ENCODE measurements around the gene VEGFD. TPM values are rescaled to one million over a fixed set of nuclear protein-coding genes. Genes with fewer than 3 reads are reported as not detected.

VEGFD gene
- total and polyA plus RNA-seq, 2 of the 4 experiments (the other 2 are of a cell fraction) = 0.18 to 0.19 TPM

DNA sequence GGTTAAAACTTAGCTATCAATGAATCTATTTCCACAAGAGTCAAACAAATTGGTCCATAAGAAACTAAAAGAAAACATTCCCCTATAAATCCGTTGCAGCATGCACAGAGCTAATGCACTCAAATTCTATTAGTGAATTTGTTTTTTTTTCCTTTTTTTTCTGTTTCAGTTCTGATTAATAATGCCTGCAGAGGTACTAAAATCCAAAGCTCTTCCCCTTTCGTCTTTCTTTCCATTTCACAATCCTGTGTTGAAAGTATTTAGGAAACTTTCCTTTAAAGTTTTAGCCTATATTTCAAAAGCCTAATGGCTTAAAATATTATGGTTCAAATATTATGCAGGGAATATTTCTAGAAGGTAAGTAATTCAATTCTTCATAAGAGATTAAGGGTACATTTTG lies 45.9 kb upstream of the VEGFD start:
- Histone ChIP-seq H2BK15ac (ENCODE audit: low read depth, low read length) (no peak overlapping the region), H2AK9ac (replicated peaks; ENCODE audit: low read depth, low read length, poor library complexity) (no peak overlapping the region), H3K56ac (ENCODE audit: extremely low read depth, insufficient read depth, low read length) (no peak overlapping the region), H3K9me1 (ENCODE audit: insufficient read depth, low read length) (no peaks in the 10 kb centered on the region), H4K5ac (ENCODE audit: low read depth, low read length) (no peak overlapping the region), H3K4me1 (ENCODE audit: control insufficient read depth, insufficient read depth, low read length) (no peaks in the 10 kb centered on the region), H2BK20ac (ENCODE audit: low read depth, low read length) (no peak overlapping the region), H3K9me3 (ENCODE audit: control insufficient read depth, insufficient read depth, low read length) (no peaks in the 10 kb centered on the region), H3K23ac (ENCODE audit: low read depth, low read length) (no peak overlapping the region), H4K8ac (ENCODE audit: low read depth in 2 of 2, low read length in 2 of 2) (no peak overlapping the region), H3K27me3 (ENCODE audit: control insufficient read depth, insufficient read depth, low read length) (no peaks in the 10 kb centered on the region; the same call in 1 of the 2 replicates), H3K18ac (ENCODE audit: low read depth, low read length) (no peak overlapping the region), H2AK5ac (ENCODE audit: low read depth, low read length) (no peak overlapping the region), H3K14ac (replicated peaks; ENCODE audit: low read depth, low read length) (no peak overlapping the region), H2AFZ (replicated peaks; ENCODE audit: low read length, poor library complexity) (no peak overlapping the region), H3K79me1 (ENCODE audit: low read depth in 1 of 2, low read length in 2 of 2) (no peaks in the 10 kb centered on the region), H3K27ac (ENCODE audit: insufficient read depth, low read length) (no peak overlapping the region), H3K9ac (ENCODE audit: low read depth, low read length) (no peak overlapping the region), H4K20me1 (ENCODE audit: insufficient read depth, low read length) (no peaks in the 10 kb centered on the region), H3K4me2 (ENCODE audit: low read depth, low read length) (no peak overlapping the region), H3K4me3 (ENCODE audit: insufficient read depth, low read depth, low read length) (no peak overlapping the region), H3K36me3 (ENCODE audit: control insufficient read depth, insufficient read depth, low read length) (no peaks in the 10 kb centered on the region), H2BK5ac (ENCODE audit: low read depth, low read length, poor library complexity, severe bottlenecking) (no peak overlapping the region), H3K4ac (ENCODE audit: low read depth, low read length) (no peak overlapping the region), H2BK120ac (ENCODE audit: low read depth, low read length) (no peak overlapping the region), H4K91ac (ENCODE audit: insufficient read depth, low read depth, low read length) (no peak overlapping the region)
- intact Hi-C loops (cut with micrococcal nuclease) = no loop called here
- ATAC-seq (ENCODE audit: low read depth) (no peak), DNase-seq (no peak)
- in situ Hi-C loops (cut with MboI; ENCODE audit: low sequenced_read_pairs) = no loop called here
- CTCF ChIA-PET = no interaction called here
- TF ChIP-seq NFE2L2 (IDR thresholded peaks at IDR 0.05; ENCODE audit: low read depth, low read length) (no peak), MAFK (IDR thresholded peaks at IDR 0.05; ENCODE audit: low read depth, low read length) (no peak), RCOR1 (IDR thresholded peaks at IDR 0.05; ENCODE audit: insufficient replicate concordance, low read length) (no peak), FOS (IDR thresholded peaks at IDR 0.05; ENCODE audit: low read depth, low read length) (no peak), CHD1 (IDR thresholded peaks at IDR 0.05; ENCODE audit: low read depth, low read length) (no peak), MXI1 (IDR thresholded peaks at IDR 0.05; ENCODE audit: borderline replicate concordance, low read depth, low read length) (no peak)
- TF ChIP-seq, protein P1, sequence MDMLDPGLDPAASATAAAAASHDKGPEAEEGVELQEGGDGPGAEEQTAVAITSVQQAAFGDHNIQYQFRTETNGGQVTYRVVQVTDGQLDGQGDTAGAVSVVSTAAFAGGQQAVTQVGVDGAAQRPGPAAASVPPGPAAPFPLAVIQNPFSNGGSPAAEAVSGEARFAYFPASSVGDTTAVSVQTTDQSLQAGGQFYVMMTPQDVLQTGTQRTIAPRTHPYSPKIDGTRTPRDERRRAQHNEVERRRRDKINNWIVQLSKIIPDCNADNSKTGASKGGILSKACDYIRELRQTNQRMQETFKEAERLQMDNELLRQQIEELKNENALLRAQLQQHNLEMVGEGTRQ (IDR thresholded peaks at IDR 0.05; ENCODE audit: low read depth, low read length) = no peak
- BruUV-seq (replicated peaks) = no TSS peak
- WGBS, 2 experiments (ENCODE audit: extremely low coverage in 2 of 2, insufficient read length in 1 of 2) = no CpG with 5 or more reads among the region's 2 CpGs
- POLR2A ChIA-PET (ENCODE audit: unreplicated experiment) = no interaction called here
- dilution Hi-C loops (cut with HindIII; ENCODE audit: low sequenced_read_pairs, unreplicated experiment) = no loop called here

All from IMR-90 (cell line).